Right cardiac atrium (tissue), 5 donors: Measurements from ENCODE around the gene RALGPS1. TPM values are rescaled to one million over a fixed set of nuclear protein-coding genes. Genes with fewer than 3 reads are reported as not detected.

Experiments
- ATAC-seq, 2 donors: fragments of 200-7000 bp; cut with Tn5 transposase; one replicate each; pipeline versions ENCODE4 v1.8.0 to v1.9.1; 2020; ENCODE audit warnings: moderate library complexity in 2 of 2, mild to moderate bottlenecking in 1 of 2
- DNase-seq, 3 donors: peaks; one replicate each; pipeline ENCODE4 v3.0.0-alpha.2; 2020
- H3K27ac ChIP-seq: one replicate; pipeline ENCODE4 v1.5.1; 2013; ENCODE audit warnings: mild to moderate bottlenecking, low read length, control low read depth, moderate library complexity
- H3K27me3 ChIP-seq: one replicate; pipeline ENCODE4 v1.6.1; 2013; ENCODE audit not compliant: control insufficient read depth, insufficient read depth
- H3K4me1 ChIP-seq: one replicate; pipeline ENCODE4 v1.6.1; 2013; ENCODE audit warnings: low read length; ENCODE audit not compliant: control insufficient read depth, insufficient read depth
- H3K4me3 ChIP-seq: one replicate; pipeline ENCODE4 v1.5.1; 2013; ENCODE audit warnings: low read length, control low read depth
- H3K9me3 ChIP-seq: one replicate; pipeline ENCODE4 v1.6.1; 2013; ENCODE audit warnings: low read length; ENCODE audit not compliant: control insufficient read depth
- WGBS: extraction: QIAGEN DNeasy Blood & Tissue Kit; methylation state at CpG from one replicate; pipeline ENCODE4 v1.1.7; 2013; 5-methylcytosine and 5-hydroxymethylcytosine counted together
- intact Hi-C, 4 donors: fragments of 100-400 bp; cut with DNase I; formaldehyde crosslinking; loops; one replicate each; pipeline versions ENCODE4 v1.11.0 to v1.14.0; 2022 to 2023
- polyA plus RNA-seq: library from polyadenylated mRNA; stranded (reverse); fragments of 200-250 nt; gene quantifications from one replicate; pipeline ENCODE4 v1.2.3, GENCODE V29; 2013
- total RNA-seq, 4 donors: library from RNA; stranded (reverse); fragmentation: NEBNext Ultra II Directional; extraction: Animal tissue kit (Norgen Biotek cat#: 25700); gene quantifications; one replicate each; pipeline ENCODE4 v1.2.1, GENCODE V29; 2021
- donor health status: healthy with polysubstance abuse.
- donor health status: DM: no; HTN: yes; CAD: no.
- donor health status: DM: no; HTN: no; CAD: no.
- donor health status: DM: no; HTN: yes; CAD: no; lungs with severe emphysema.
- donor health status: DM: yes; HTN: yes; CAD: no.

Gene RALGPS1
- total and polyA plus RNA-seq, 5 donors, result 10.8 to 19.5 (median 16.3) TPM

DNA sequence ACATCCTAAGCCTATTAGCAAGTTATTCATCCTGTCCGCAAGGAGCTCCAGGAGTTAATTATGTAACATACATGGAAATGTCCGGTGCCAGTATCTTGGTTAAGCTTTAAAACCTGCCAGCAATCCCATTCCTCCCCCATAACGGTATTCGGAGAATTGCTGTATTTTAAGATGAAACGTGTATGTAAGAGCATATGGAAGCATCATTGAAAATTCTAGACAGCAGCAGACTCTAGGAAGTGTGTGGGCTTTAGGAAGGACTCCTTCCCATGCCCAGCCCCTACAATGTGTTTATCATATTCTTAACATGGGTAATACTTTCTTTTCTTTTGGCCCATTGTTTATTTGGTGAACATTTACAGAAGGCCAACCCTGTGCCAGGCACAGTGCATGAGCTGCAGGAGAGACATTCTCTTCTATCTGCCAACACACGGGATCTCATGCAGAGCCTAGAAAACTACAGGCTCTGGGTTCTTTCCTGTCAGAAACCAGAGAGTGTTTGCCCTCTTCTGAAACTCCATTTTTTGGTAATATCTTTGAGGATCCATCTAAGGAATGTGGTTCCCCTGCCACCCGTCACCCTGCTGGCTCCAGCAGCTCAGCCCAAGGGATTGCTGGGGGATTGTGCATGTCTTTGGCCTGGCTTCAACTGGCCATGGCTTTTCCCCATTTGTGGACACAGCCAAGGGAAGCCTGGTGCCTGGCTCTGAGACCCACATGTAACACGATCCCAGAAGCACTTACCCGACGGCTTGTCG is 192.8 kb downstream of the RALGPS1 start:
- peaks cover 24% of the 10 kb centered on the region for H3K4me1 ChIP-seq
- no peak for ATAC-seq

GRCh38 chr9:127107929-127108876 is 193.6 kb downstream of the RALGPS1 start:
- Histone ChIP-seq H3K4me3 (no peak overlapping the region), H3K27ac (no peak overlapping the region), H3K4me1 (peaks cover 32% of the 10 kb centered on the region), H3K9me3 (no peaks in the 10 kb centered on the region), H3K27me3 (no peaks in the 10 kb centered on the region)
- DNase-seq (peak in 1 of 3 donors; percentile 63), ATAC-seq (no peak)
- intact Hi-C loops, result no loop called here
- WGBS, result 90% methylated on average over 38 of the region's 38 CpGs

More for the DNA sequence above, 192.8 kb downstream of the RALGPS1 start:
- WGBS, result 63% methylated on average over 11 of the region's 11 CpGs
- no peak overlapping the region for H3K27ac ChIP-seq
- intact Hi-C loops, result no loop called here
- no peaks in the 10 kb centered on the region for H3K9me3 ChIP-seq
- no peak for DNase-seq
- no peak overlapping the region for H3K4me3 ChIP-seq
- no peaks in the 10 kb centered on the region for H3K27me3 ChIP-seq

- Histone ChIP-seq H3K27me3 (no peaks in the 10 kb centered on the region), H3K4me3 (no peak overlapping the region), H3K4me1 (peaks cover 30% of the 10 kb centered on the region), H3K9me3 (no peaks in the 10 kb centered on the region), H3K27ac (peak overlapping the region; percentile 15)
- peak in 1 of 2 donors; percentile 39 for ATAC-seq
- no peak for DNase-seq
- intact Hi-C loops, result no loop called here
- 54% methylated on average over 5 of the region's 5 CpGs for WGBS
These were observed 194.7 kb downstream of the RALGPS1 start for GRCh38 chr9:127109212-127109711.

DNA sequence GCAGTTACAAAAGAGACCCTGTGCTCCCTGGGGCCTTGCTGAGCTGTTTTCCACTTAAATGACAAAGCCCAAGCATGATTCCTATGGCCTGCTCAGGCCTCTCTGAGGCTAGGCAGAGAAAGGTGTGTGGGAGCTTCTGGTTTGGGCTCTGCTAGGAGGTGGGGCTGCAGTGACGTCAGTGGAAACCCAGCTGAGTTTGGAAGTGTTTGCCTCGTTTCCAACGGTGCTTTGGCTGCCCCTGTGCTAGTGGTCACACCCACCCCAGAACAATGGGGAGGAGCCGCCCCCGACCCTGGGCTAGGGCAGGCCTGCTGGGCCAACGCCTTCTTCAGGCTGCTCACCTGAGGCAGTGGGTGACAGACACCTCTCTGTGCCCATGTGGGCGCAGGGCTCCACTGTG is 197.5 kb downstream of the RALGPS1 start:
- intact Hi-C loops, result no loop called here
- Histone ChIP-seq H3K4me1 (peaks cover 30% of the 10 kb centered on the region), H3K27me3 (no peaks in the 10 kb centered on the region), H3K4me3 (no peak overlapping the region), H3K27ac (no peak overlapping the region), H3K9me3 (no peaks in the 10 kb centered on the region)
- WGBS, result 50% methylated on average over 7 of the region's 7 CpGs
- DNase-seq (peak; percentile 81 to 87 (median 82)), ATAC-seq (peak; percentile 43 to 83)

- Histone ChIP-seq H3K9me3 (no peaks in the 10 kb centered on the region), H3K27me3 (no peaks in the 10 kb centered on the region), H3K27ac (no peak overlapping the region), H3K4me3 (no peak overlapping the region), H3K4me1 (peaks cover 30% of the 10 kb centered on the region)
- 74% methylated on average over 3 of the region's 3 CpGs for WGBS
- intact Hi-C loops, result no loop called here
- ATAC-seq, result peak in 1 of 2 donors; percentile 34
- DNase-seq, result peak in 2 of 3 donors; percentile 61 to 76
These were observed 198.2 kb downstream of the RALGPS1 start for GRCh38 chr9:127112735-127113161.

GRCh38 chr9:127113191-127113972 is 198.8 kb downstream of the RALGPS1 start:
- Histone ChIP-seq H3K4me3 (no peak overlapping the region), H3K9me3 (no peaks in the 10 kb centered on the region), H3K4me1 (peaks cover 30% of the 10 kb centered on the region), H3K27ac (no peak overlapping the region), H3K27me3 (no peaks in the 10 kb centered on the region)
- peak in 1 of 3 donors; percentile 58 for DNase-seq
- WGBS, result 70% methylated on average over 10 of the region's 10 CpGs
- peak in 1 of 2 donors; percentile 22 for ATAC-seq
- intact Hi-C loops, result no loop called here

DNA sequence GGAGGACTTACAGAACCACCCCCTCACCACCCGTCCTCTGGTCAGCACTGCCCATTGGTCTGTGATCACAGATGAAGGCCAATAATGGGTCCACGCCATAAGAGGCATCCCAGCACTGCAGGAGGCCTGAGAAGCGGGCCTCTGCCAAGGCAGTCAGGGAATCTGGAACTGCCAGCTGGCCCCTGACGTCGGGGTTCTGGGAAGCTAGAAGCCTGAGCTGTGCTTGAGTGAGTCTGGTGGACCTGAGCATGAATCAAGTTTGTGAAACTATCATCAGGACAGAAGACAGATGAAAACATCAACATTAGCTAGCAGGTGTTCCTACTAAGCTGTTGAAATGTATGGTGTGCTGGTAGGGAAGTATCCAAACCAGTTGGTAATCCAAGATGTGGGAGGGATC is 200.0 kb downstream of the RALGPS1 start:
- no peak overlapping the region for H3K27ac ChIP-seq
- peaks cover 28% of the 10 kb centered on the region for H3K4me1 ChIP-seq

DNA sequence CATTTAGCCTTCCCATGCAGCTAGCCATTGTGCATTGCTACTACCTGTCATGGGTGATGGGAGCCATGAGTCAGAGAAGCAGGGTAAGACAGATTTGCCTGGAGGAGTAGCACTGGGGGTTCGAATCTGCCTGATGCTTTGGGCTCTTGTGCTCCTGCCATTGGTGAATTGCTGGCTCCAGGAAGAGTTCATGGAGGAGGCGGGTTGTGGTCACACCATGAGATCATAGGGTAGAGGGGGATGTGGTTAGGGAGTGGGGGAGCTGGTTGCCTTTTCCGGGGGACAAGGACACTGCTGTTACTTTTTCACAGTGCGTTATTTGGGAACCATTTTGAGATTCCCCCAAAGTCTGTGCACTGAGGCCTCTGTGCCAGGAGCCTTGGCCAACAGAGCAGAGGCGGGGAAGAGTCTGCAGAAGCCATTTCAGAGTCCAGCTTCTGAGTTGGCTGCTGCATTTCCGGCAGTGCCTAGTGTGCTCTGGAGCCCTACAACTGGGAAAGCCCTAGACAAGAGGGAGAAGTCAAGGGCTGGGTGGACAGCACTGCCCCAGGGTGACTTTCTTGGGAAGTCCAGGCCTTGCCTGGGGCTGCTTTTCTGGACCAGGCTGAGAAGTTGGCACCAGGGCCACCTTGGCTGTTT is 201.6 kb downstream of the RALGPS1 start:
- ATAC-seq (peak in 1 of 2 donors; percentile 33), DNase-seq (peak in 2 of 3 donors; percentile 72 to 82)
- intact Hi-C loops, result no loop called here
- WGBS, result 70% methylated on average over 6 of the region's 6 CpGs
- Histone ChIP-seq H3K27ac (no peak overlapping the region), H3K4me1 (peaks cover 23% of the 10 kb centered on the region), H3K4me3 (no peak overlapping the region), H3K9me3 (no peaks in the 10 kb centered on the region), H3K27me3 (no peaks in the 10 kb centered on the region)

More for the DNA sequence above, 200.0 kb downstream of the RALGPS1 start:
- no peak overlapping the region for H3K4me3 ChIP-seq
- 76% methylated on average over 5 of the region's 5 CpGs for WGBS
- no peaks in the 10 kb centered on the region for H3K27me3 ChIP-seq
- no peak for ATAC-seq
- intact Hi-C loops, result no loop called here
- H3K9me3 ChIP-seq, result no peaks in the 10 kb centered on the region
- no peak for DNase-seq

GRCh38 chr9:127116957-127117356 is 202.4 kb downstream of the RALGPS1 start:
- no peak for ATAC-seq
- intact Hi-C loops, result no loop called here
- no peak overlapping the region for H3K4me3 ChIP-seq

GRCh38 chr9:127117801-127118200 is 203.2 kb downstream of the RALGPS1 start:
- no peak for ATAC-seq
- Histone ChIP-seq H3K27me3 (no peaks in the 10 kb centered on the region), H3K27ac (no peak overlapping the region), H3K9me3 (no peaks in the 10 kb centered on the region), H3K4me1 (peaks cover 13% of the 10 kb centered on the region), H3K4me3 (no peak overlapping the region)
- WGBS, result 86% methylated on average over 4 of the region's 4 CpGs
- DNase-seq, result no peak
- intact Hi-C loops, result no loop called here

More at GRCh38 chr9:127116957-127117356, 202.4 kb downstream of the RALGPS1 start:
- no peaks in the 10 kb centered on the region for H3K9me3 ChIP-seq
- peaks cover 20% of the 10 kb centered on the region for H3K4me1 ChIP-seq
- no peaks in the 10 kb centered on the region for H3K27me3 ChIP-seq
- WGBS, result 50% methylated on average over 2 of the region's 2 CpGs
- H3K27ac ChIP-seq, result no peak overlapping the region
- no peak for DNase-seq
